ENCODE measurements around the gene TRAPPC3. TPM values are rescaled to one million over a fixed set of nuclear protein-coding genes. Genes with fewer than 3 reads are reported as not detected.

The TRAPPC3 gene
- total RNA-seq, 2 experiments from 2014 or later: 50.3 to 60.4 TPM

- Histone ChIP-seq H4K20me1 (ENCODE audit: insufficient read depth, low read length) (0 out of 2 replicates have a peak, but pooled peaks cover 3% of the 10 kb centered on the region), H3K79me2 (ENCODE audit: insufficient read depth, low read depth, low read length) (peaks cover 62% of the 10 kb centered on the region), H3K36me3 (ENCODE audit: insufficient read depth, low read length) (peaks cover 44% of the 10 kb centered on the region; the same call in 1 of the 2 replicates), H2AFZ (ENCODE audit: low read length) (no peak overlapping the region), H3K9me3 (ENCODE audit: low read length) (no peaks in the 10 kb centered on the region), H3K4me2 (ENCODE audit: low read length) (no peak overlapping the region), H3K4me1 (ENCODE audit: insufficient read depth, low read length, poor library complexity, severe bottlenecking) (peaks cover 42% of the 10 kb centered on the region), H3K4me3 (ENCODE audit: low read depth, low read length, poor library complexity, severe bottlenecking) (no peak overlapping the region), H3K9me2 (ENCODE audit: insufficient read depth, low read length) (no peaks in the 10 kb centered on the region), H3K27ac (ENCODE audit: low read depth, low read length, poor library complexity, severe bottlenecking) (no peak overlapping the region)
- no peak for DNase-seq (ENCODE audit: low spot score)
- TF ChIP-seq CTCF (conservative IDR thresholded peaks at IDR 0.05; ENCODE audit: low read length) (no peak), EZH2phosphoT487 (IDR thresholded peaks at IDR 0.05; ENCODE audit: borderline replicate concordance, low read depth, low read length) (no peak)
- CTCF ChIA-PET (ENCODE audit: unreplicated experiment): no interaction called here
- BruUV-seq (replicated peaks): no TSS peak
- POLR2A ChIA-PET: interaction anchor here (0.6 to 0.7 kb wide), 2 partner anchors 16 to 241 kb away, joined by 3 read pairs; no protein-coding TSS in a partner anchor
- intact Hi-C loops (cut with micrococcal nuclease; ENCODE audit: unreplicated experiment): no loop called here
These were observed 16.9 kb upstream of the TRAPPC3 start for GRCh38 chr1:36166136-36166535.

GRCh38 chr1:36165145-36165544, 15.9 kb upstream of the TRAPPC3 start:
- H3K9me3 ChIP-seq (ENCODE audit: low read length): no peaks in the 10 kb centered on the region
- no TSS peak for BruUV-seq (replicated peaks)
- POLR2A ChIA-PET: interaction anchor here (0.6 kb wide), 1 partner anchor 411 kb away, joined by 3 read pairs; no protein-coding TSS in a partner anchor
- no peak overlapping the region for H3K4me3 ChIP-seq (ENCODE audit: low read depth, low read length, poor library complexity, severe bottlenecking)
- H2AFZ ChIP-seq (ENCODE audit: low read length): no peak overlapping the region
- intact Hi-C loops (cut with micrococcal nuclease; ENCODE audit: unreplicated experiment): no loop called here
- H3K4me1 ChIP-seq (ENCODE audit: insufficient read depth, low read length, poor library complexity, severe bottlenecking): peaks cover 51% of the 10 kb centered on the region
- H3K27ac ChIP-seq (ENCODE audit: low read depth, low read length, poor library complexity, severe bottlenecking): no peak overlapping the region
- CTCF ChIA-PET (ENCODE audit: unreplicated experiment): no interaction called here
- TF ChIP-seq EZH2phosphoT487 (IDR thresholded peaks at IDR 0.05; ENCODE audit: borderline replicate concordance, low read depth, low read length): no peak
- DNase-seq (ENCODE audit: low spot score): no peak
- H3K9me2 ChIP-seq (ENCODE audit: insufficient read depth, low read length): no peaks in the 10 kb centered on the region
- peaks cover 34% of the 10 kb centered on the region; the same call in 1 of the 2 replicates for H3K36me3 ChIP-seq (ENCODE audit: insufficient read depth, low read length)
- H3K79me2 ChIP-seq (ENCODE audit: insufficient read depth, low read depth, low read length): peaks cover 72% of the 10 kb centered on the region
- H4K20me1 ChIP-seq (ENCODE audit: insufficient read depth, low read length): 0 out of 2 replicates have a peak, but pooled peaks cover 3% of the 10 kb centered on the region
- H3K4me2 ChIP-seq (ENCODE audit: low read length): no peak overlapping the region

- no peaks in the 10 kb centered on the region for H3K9me2 ChIP-seq (ENCODE audit: insufficient read depth, low read length)
- TF ChIP-seq EZH2phosphoT487 (IDR thresholded peaks at IDR 0.05; ENCODE audit: borderline replicate concordance, low read depth, low read length) (no peak), CTCF (conservative IDR thresholded peaks at IDR 0.05; ENCODE audit: low read length) (no peak)
- intact Hi-C loops (cut with micrococcal nuclease; ENCODE audit: unreplicated experiment): no loop called here
- BruUV-seq (replicated peaks): no TSS peak
- peaks cover 79% of the 10 kb centered on the region for H3K79me2 ChIP-seq (ENCODE audit: insufficient read depth, low read depth, low read length)
- H2AFZ ChIP-seq (ENCODE audit: low read length): no peak overlapping the region
- H3K27ac ChIP-seq (ENCODE audit: low read depth, low read length, poor library complexity, severe bottlenecking): no peak overlapping the region
- peaks cover 36% of the 10 kb centered on the region; the same call in 1 of the 2 replicates for H3K36me3 ChIP-seq (ENCODE audit: insufficient read depth, low read length)
- no peak overlapping the region for H3K4me3 ChIP-seq (ENCODE audit: low read depth, low read length, poor library complexity, severe bottlenecking)
- H4K20me1 ChIP-seq (ENCODE audit: insufficient read depth, low read length): 0 out of 2 replicates have a peak, but pooled peaks cover 3% of the 10 kb centered on the region
- DNase-seq (ENCODE audit: low spot score): no peak
- H3K4me2 ChIP-seq (ENCODE audit: low read length): 0 out of 2 replicates have a peak overlapping the region, but pooled peaks have one; percentile 5
- ChIA-PET POLR2A (no interaction called here), CTCF (ENCODE audit: unreplicated experiment) (no interaction called here)
- no peaks in the 10 kb centered on the region for H3K9me3 ChIP-seq (ENCODE audit: low read length)
- peaks cover 59% of the 10 kb centered on the region for H3K4me1 ChIP-seq (ENCODE audit: insufficient read depth, low read length, poor library complexity, severe bottlenecking)
These were observed 15.1 kb upstream of the TRAPPC3 start for GRCh38 chr1:36164361-36164760.
